HepG2 (cell line): ENCODE data around the gene RNF222. TPM values are rescaled to one million over a fixed set of nuclear protein-coding genes. Genes with fewer than 3 reads are reported as not detected.

ENCODE experiments used
- ADNP ChIP-seq: sonication (generic); formaldehyde crosslinking; IDR thresholded peaks from 2 replicates; pipeline ENCODE4 v1.4.0; 2020; ENCODE audit warnings: missing genetic modification reagents
- BHLHE40 ChIP-seq: IDR thresholded peaks from 2 replicates; pipeline ENCODE4 v1.6.1; 2011; ENCODE audit warnings: low read length, improper control_type of control experiment
- CREBL2 ChIP-seq: sonication (generic); formaldehyde crosslinking; IDR thresholded peaks from 2 replicates; pipeline ENCODE4 v1.8.1; 2023; ENCODE audit warnings: missing genetic modification reagents, mild to moderate bottlenecking, borderline replicate concordance
- ETS1 ChIP-seq: sonication (generic); formaldehyde crosslinking; IDR thresholded peaks from 2 replicates; pipeline ENCODE4 v1.4.0; 2020; ENCODE audit warnings: missing genetic modification reagents
- FOXP1 ChIP-seq, 2 experiments: fragments of 450-650 bp in 1 of 2; IDR thresholded peaks; 2 replicates each; pipeline ENCODE4 v1.6.1; 2017 to 2018; ENCODE audit warnings: antibody characterized with exemption in 1 of 2
- MBNL3 ChIP-seq: fragments of 250-450 bp; sonication (Bioruptor Pico); conservative IDR thresholded peaks from 2 replicates; pipeline ENCODE4 v1.8.0; 2022; ENCODE audit warnings: mild to moderate bottlenecking, inconsistent platforms
- MLX ChIP-seq: IDR thresholded peaks from 2 replicates; pipeline ENCODE4 v1.6.1; 2016
- NCOA2 ChIP-seq: sonication (generic); formaldehyde crosslinking; IDR thresholded peaks from 2 replicates; pipeline ENCODE4 v1.8.0; 2022; ENCODE audit warnings: inconsistent platforms
- PRMT3 ChIP-seq: sonication (generic); formaldehyde crosslinking; IDR thresholded peaks from 2 replicates; pipeline ENCODE4 v1.8.1; 2022; ENCODE audit warnings: low read depth, mild to moderate bottlenecking, moderate library complexity, missing genetic modification reagents, borderline replicate concordance
- RAD21 ChIP-seq: fragments of 450-650 bp; formaldehyde crosslinking; IDR thresholded peaks from 2 replicates; pipeline ENCODE4 v1.5.0; 2020; ENCODE audit warnings: mild to moderate bottlenecking
- STAT6 ChIP-seq: sonication (generic); formaldehyde crosslinking; IDR thresholded peaks from 2 replicates; pipeline ENCODE4 v1.4.0; 2020; ENCODE audit warnings: missing genetic modification reagents, mild to moderate bottlenecking, borderline replicate concordance
- TFE3 ChIP-seq: IDR thresholded peaks from 2 replicates; pipeline ENCODE4 v1.6.1; 2016
- ZFP82 ChIP-seq: sonication (generic); formaldehyde crosslinking; IDR thresholded peaks from 2 replicates; pipeline ENCODE4 v1.5.1; 2020; ENCODE audit warnings: mild to moderate bottlenecking, missing genetic modification reagents, borderline replicate concordance
- ZFP90 ChIP-seq: sonication (generic); formaldehyde crosslinking; IDR thresholded peaks from 2 replicates; pipeline ENCODE4 v1.8.0; 2022; ENCODE audit warnings: missing genetic modification reagents, mild to moderate bottlenecking, inconsistent platforms, borderline replicate concordance
- ZNF350 ChIP-seq: sonication (generic); formaldehyde crosslinking; IDR thresholded peaks from 2 replicates; pipeline ENCODE4 v1.4.0; 2020; ENCODE audit warnings: mild to moderate bottlenecking, low read depth, missing genetic modification reagents, borderline replicate concordance
- ZNF503 ChIP-seq: sonication (generic); formaldehyde crosslinking; IDR thresholded peaks from 2 replicates; pipeline ENCODE4 v1.4.0; 2020; ENCODE audit warnings: missing genetic modification reagents
- ZNF556 ChIP-seq: sonication (generic); formaldehyde crosslinking; IDR thresholded peaks from 2 replicates; pipeline ENCODE4 v1.4.0; 2020; ENCODE audit warnings: mild to moderate bottlenecking, missing genetic modification reagents, borderline replicate concordance
- ZNF577 ChIP-seq: sonication (generic); formaldehyde crosslinking; IDR thresholded peaks from 2 replicates; pipeline ENCODE4 v1.4.0; 2020; ENCODE audit warnings: mild to moderate bottlenecking, low read depth, missing genetic modification reagents, borderline replicate concordance
- ZNF605 ChIP-seq: sonication (generic); formaldehyde crosslinking; IDR thresholded peaks from 2 replicates; pipeline ENCODE4 v1.8.0; 2022; ENCODE audit warnings: mild to moderate bottlenecking, missing genetic modification reagents
- ZSCAN29 ChIP-seq: sonication (generic); formaldehyde crosslinking; conservative IDR thresholded peaks from 2 replicates; pipeline ENCODE4 v1.4.0; 2020; ENCODE audit warnings: mild to moderate bottlenecking, missing genetic modification reagents
- polyA plus RNA-seq, 8 experiments: library from polyadenylated mRNA; depleted of rRNA in 3 of 8; stranded (reverse) in 7 of 8; unstranded in 1 of 8; fragments of >200 nt; fragmentation: Illumina TruSeq in 4 of 8; extraction: Trizol in 4 of 8; gene quantifications; 2 replicates each; pipeline versions ENCODE4 v1.2.1 to v1.2.3, GENCODE V29; 2011 to 2016; ENCODE audit warnings: low read depth in 4 of 8, missing spikeins in 1 of 8, mixed read lengths in 1 of 8; ENCODE audit not compliant: insufficient read depth in 1 of 8
- total RNA-seq, 5 experiments: library from RNA; depleted of rRNA; stranded (reverse); fragments of >200 nt; fragmentation: Illumina TruSeq; extraction: Trizol; gene quantifications; 2 replicates each; pipeline ENCODE4 v1.2.3, GENCODE V29; 2016; ENCODE audit warnings: low read depth in 1 of 5

Gene RNF222
- total and polyA plus RNA-seq, 2 of the 13 experiments (the other 11 are each of a cell fraction or from before 2014, with no cell fraction given) = not detected

- TF ChIP-seq ETS1 (CRISPR knock-in tag) (peak; percentile 82; the same call in 1 of the 2 replicates), ADNP (CRISPR knock-in tag) (peak; percentile 40; the same call in 1 of the 2 replicates), MLX (CRISPR knock-in tag) (no peak; the same call in none of the 2 replicates), ZSCAN29 (no peak), PRMT3 (CRISPR knock-in tag) (peak; percentile 33; the same call in 1 of the 2 replicates), ZNF605 (peak; percentile 74), ZNF503 (peak; percentile 77), TFE3 (CRISPR knock-in tag) (peak; percentile 29; the same call in 1 of the 2 replicates), FOXP1 (IDR thresholded peaks at IDR 0.05) (no peak), FOXP1 (CRISPR knock-in tag; IDR thresholded peaks at IDR 0.05) (0 out of 2 replicates have a peak, but pooled peaks have one; percentile 29), ZFP82 (CRISPR knock-in tag) (peak; percentile 28; the same call in 1 of the 2 replicates), MBNL3 (CRISPR knock-in tag) (no peak), RAD21 (peak; percentile 81; the same call in 1 of the 2 replicates), NCOA2 (CRISPR knock-in tag) (peak; percentile 49; the same call in 1 of the 2 replicates), STAT6 (CRISPR knock-in tag) (no peak), ZNF350 (CRISPR knock-in tag) (peak; percentile 74; the same call in 1 of the 2 replicates), ZFP90 (CRISPR knock-in tag) (no peak; the same call in 1 of the 2 replicates), ZNF556 (CRISPR knock-in tag) (no peak; the same call in 1 of the 2 replicates), BHLHE40 (no peak; the same call in 1 of the 2 replicates), CREBL2 (CRISPR knock-in tag) (no peak), ZNF577 (CRISPR knock-in tag) (no peak)
Observed at GRCh38 chr17:8383143-8383822, 14.3 kb downstream of the RNF222 start, which contains the start of gene RPL26 (continued).
